PFSK-1 (cell line): ENCODE measurements around the gene WDFY2.

Source experiments
- POLR2AphosphoS5 ChIP-seq: IDR thresholded peaks from 2 replicates; pipeline ENCODE4 v1.6.1; 2012; ENCODE audit warnings: low read depth, mild to moderate bottlenecking, control low read depth, low read length, moderate library complexity
- SIN3A ChIP-seq: IDR thresholded peaks from 2 replicates; pipeline ENCODE4 v1.6.1; 2012; ENCODE audit warnings: mild to moderate bottlenecking, low read length, moderate library complexity, borderline replicate concordance; ENCODE audit not compliant: insufficient read depth

GRCh38 chr13:51723529-51723928, 139.3 kb downstream of the WDFY2 start:
- TF ChIP-seq POLR2AphosphoS5 (no peak), SIN3A (no peak)
